GM10266 (cell line): ENCODE measurements around the gene MDH1.
"Not testable (repeated sequence)": the region's sequence is repeated elsewhere in the genome, so short reads cannot be mapped to it uniquely, and the experiment has no call there.

Experiments used
- DNase-seq: peaks from one replicate; pipeline ENCODE4 v3.0.0; 2012; ENCODE audit errors: extremely low spot score
- TF ChIP-seq, protein P1 (sequence below): IDR thresholded peaks from 2 replicates; pipeline ENCODE4 v1.5.1; 2012; ENCODE audit warnings: mild to moderate bottlenecking, low read depth; ENCODE audit not compliant: control insufficient read depth, insufficient read depth; ENCODE audit errors: missing control alignments

Gene MDH1

GRCh38 chr2:63604666-63605065 is 15.9 kb downstream of the MDH1 start:
- DNase-seq = no peak
- TF ChIP-seq, protein P1, sequence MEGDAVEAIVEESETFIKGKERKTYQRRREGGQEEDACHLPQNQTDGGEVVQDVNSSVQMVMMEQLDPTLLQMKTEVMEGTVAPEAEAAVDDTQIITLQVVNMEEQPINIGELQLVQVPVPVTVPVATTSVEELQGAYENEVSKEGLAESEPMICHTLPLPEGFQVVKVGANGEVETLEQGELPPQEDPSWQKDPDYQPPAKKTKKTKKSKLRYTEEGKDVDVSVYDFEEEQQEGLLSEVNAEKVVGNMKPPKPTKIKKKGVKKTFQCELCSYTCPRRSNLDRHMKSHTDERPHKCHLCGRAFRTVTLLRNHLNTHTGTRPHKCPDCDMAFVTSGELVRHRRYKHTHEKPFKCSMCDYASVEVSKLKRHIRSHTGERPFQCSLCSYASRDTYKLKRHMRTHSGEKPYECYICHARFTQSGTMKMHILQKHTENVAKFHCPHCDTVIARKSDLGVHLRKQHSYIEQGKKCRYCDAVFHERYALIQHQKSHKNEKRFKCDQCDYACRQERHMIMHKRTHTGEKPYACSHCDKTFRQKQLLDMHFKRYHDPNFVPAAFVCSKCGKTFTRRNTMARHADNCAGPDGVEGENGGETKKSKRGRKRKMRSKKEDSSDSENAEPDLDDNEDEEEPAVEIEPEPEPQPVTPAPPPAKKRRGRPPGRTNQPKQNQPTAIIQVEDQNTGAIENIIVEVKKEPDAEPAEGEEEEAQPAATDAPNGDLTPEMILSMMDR = no peak

DNA sequence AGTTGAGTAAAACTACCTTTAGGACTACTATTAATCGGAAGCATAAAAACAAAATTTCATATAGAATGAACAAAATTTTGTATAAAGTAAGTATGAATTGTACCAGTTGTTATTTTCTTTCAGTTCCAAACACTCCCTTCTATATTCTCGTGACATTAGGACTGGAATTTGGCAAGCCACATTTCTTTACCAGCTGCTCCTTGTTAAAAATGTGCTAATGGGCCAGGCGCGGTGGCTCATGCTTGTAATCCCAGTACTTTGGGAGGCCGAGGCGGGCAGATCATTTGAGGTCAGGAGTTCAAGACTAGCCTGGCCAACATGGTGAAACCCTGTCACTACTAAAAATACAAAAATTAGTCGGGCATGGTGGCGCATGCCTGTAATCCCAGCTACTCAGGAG is 20.1 kb downstream of the MDH1 start:
- not testable (repeated sequence) for DNase-seq

- TF ChIP-seq, protein P1 = no peak
- no peak for DNase-seq
These were observed 21.8 kb downstream of the MDH1 start for GRCh38 chr2:63610525-63610924.

DNA sequence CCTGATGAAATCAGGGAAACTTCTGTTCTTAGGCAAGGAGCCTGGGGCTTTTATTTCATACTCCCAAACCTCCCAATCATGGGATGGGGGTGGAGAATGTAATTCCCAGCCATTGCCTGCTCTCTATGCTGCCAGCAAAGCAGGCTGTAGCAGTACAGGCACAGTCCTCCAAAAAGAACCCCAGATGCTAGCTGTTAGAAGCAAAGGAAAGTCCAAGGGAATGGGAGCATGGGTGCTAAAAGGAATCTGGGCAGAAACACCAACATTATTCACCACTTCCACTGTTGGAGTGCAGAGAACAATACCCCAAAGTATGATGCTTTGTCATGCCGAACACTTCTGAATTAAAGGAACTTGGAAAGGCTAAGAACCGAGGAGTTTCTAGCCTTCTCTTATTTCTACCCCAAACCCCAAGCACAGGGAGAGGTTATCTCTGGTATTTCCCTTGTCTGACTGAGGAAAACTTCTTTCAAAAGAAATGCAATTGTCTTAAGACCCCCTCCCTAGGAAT is 24.7 kb downstream of the MDH1 start:
- no peak for DNase-seq
- TF ChIP-seq, protein P1 = no peak

DNA sequence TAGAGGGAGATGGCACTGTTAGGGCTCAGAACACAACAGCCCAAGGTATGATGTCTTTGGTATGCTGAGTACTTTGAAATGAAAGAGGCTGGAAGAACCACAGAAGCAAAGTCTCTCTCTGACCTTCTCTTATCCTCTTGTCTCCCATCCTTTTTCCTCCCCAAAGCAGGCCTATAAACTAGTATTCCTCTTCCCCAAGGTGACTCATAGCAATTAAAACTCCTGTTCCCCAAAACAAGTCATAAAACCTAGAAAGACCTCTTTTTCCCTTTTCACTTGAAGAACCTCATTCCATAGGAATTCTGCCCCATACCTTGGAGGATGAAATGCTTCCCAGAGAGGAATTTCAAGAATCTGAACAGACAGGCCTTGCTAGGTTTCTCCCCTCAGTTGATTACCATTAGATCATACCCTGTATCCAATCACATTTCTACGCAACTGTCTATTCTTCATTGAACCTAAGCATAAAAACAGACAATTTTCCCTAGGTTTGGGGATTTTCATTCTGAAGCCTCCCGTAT is 25.7 kb downstream of the MDH1 start:
- DNase-seq = no peak
- TF ChIP-seq, protein P1 = no peak

DNA sequence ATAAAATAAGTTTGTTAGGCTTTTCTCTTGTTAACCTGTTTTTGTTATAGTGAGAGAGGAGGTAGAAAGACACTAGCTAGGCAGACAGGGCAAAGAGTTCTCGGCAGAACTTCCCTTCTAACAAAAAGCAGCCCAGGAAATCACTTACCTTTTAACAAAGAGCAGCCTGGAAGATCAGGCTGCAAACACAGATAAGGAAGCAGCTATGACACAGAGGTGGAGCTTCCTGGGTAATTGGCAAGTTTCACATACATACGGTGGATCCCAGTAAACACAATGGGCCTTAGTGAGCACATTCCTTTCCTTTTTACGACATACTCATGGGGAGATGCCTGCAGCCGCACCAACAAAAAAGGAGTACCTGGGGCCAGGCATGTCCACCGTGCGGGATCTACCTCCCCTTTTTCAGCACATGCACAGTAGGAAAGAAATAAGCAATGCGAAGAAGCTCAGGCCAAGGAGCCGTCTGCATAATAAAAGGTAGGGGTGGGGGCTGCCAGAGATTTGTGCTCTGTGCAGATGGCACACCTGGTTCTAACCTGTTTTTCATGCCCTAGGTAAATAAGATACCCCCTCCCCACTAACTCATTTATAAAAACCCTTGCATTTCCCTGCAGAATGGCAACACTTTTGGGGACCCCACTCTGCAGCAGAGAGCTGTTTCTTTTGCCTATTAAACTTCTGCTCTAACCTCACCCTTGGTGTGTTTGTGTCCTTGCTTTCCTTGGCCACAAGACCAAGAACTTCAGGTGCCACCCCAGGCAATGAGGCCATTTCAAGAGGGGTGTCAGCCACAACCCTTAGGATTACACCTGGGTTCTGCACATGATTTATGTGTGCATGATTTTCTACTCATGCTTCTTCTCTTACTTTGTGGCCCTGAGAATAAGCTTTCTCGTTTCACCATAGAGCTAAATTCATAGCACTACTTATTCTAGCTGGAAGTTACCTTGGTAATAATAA is 26.5 kb downstream of the MDH1 start:
- DNase-seq = no peak
- TF ChIP-seq, protein P1 = no peak

DNA sequence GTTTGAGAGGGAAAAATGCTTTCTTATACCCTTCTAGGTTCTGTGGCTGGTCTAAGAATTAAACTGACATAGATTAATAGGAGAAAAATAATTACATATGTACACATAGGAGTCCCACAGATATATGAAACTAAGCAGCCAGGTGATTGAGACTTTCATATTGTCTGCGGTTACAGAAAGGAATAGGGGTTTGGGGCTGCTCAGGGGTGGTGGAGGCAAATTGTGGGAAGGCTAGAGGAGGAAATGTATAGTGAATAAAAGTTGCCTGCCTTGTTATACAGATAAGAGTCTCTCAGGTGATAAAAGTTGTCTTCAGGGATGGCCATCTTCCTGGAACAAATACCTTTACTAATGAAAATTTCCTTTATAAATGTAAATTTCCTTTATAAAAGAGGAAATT is 28.6 kb downstream of the MDH1 start:
- TF ChIP-seq, protein P1 = no peak
- DNase-seq = no peak
